ENCODE data around the gene ENOX1. TPM values are rescaled to one million over a fixed set of nuclear protein-coding genes. Genes with fewer than 3 reads are reported as not detected.

The ENOX1 gene
- total RNA-seq, 1 experiment from 2014 or later, result 1.5 TPM

- no peaks in the 10 kb centered on the region for H3K9me3 Mint-ChIP-seq (ENCODE audit: low read depth, unreplicated experiment)
- CTCF ChIA-PET, result interaction anchor here (1.0 kb wide), 1 partner anchor 9 kb away, joined by 3 read pairs; no protein-coding TSS in a partner anchor
- H3K27me3 Mint-ChIP-seq (ENCODE audit: unreplicated experiment), result peaks cover 12% of the 10 kb centered on the region
- H3K27ac Mint-ChIP-seq (ENCODE audit: unreplicated experiment), result no peak overlapping the region
- intact Hi-C loops (cut with micrococcal nuclease; ENCODE audit: unreplicated experiment), result no loop called here
- BruUV-seq (replicated peaks), result no TSS peak
- H3K36me3 Mint-ChIP-seq (ENCODE audit: insufficient read depth, unreplicated experiment), result no peaks in the 10 kb centered on the region
- no peak for TF ChIP-seq CTCF (IDR thresholded peaks at IDR 0.05; ENCODE audit: unreplicated experiment)
- no peak for DNase-seq
- no peak overlapping the region for H3K4me3 Mint-ChIP-seq (ENCODE audit: low read depth, unreplicated experiment)
- H3K4me1 Mint-ChIP-seq (ENCODE audit: low read depth, unreplicated experiment), result no peaks in the 10 kb centered on the region
Observed at GRCh38 chr13:43727856-43728255, 58.9 kb downstream of the ENOX1 start.

GRCh38 chr13:43725460-43725859 lies 61.3 kb downstream of the ENOX1 start:
- H3K4me3 Mint-ChIP-seq (ENCODE audit: low read depth, unreplicated experiment), result no peak overlapping the region
- H3K4me1 Mint-ChIP-seq (ENCODE audit: low read depth, unreplicated experiment), result no peaks in the 10 kb centered on the region
- H3K36me3 Mint-ChIP-seq (ENCODE audit: insufficient read depth, unreplicated experiment), result no peaks in the 10 kb centered on the region
- H3K27me3 Mint-ChIP-seq (ENCODE audit: unreplicated experiment), result peaks cover 6% of the 10 kb centered on the region
- BruUV-seq (replicated peaks), result no TSS peak
- H3K9me3 Mint-ChIP-seq (ENCODE audit: low read depth, unreplicated experiment), result no peaks in the 10 kb centered on the region
- H3K27ac Mint-ChIP-seq (ENCODE audit: unreplicated experiment), result no peak overlapping the region
- CTCF ChIA-PET, result no interaction called here
- no peak for DNase-seq
- TF ChIP-seq CTCF (IDR thresholded peaks at IDR 0.05; ENCODE audit: unreplicated experiment), result no peak
- intact Hi-C loops (cut with micrococcal nuclease; ENCODE audit: unreplicated experiment), result no loop called here

GRCh38 chr13:43720780-43721397 lies 65.9 kb downstream of the ENOX1 start:
- no peaks in the 10 kb centered on the region for H3K27me3 Mint-ChIP-seq (ENCODE audit: unreplicated experiment)
- intact Hi-C loops (cut with micrococcal nuclease; ENCODE audit: unreplicated experiment), result no loop called here
- BruUV-seq (replicated peaks), result no TSS peak
- H3K9me3 Mint-ChIP-seq (ENCODE audit: low read depth, unreplicated experiment), result no peaks in the 10 kb centered on the region
- CTCF ChIA-PET, result no interaction called here
- H3K4me1 Mint-ChIP-seq (ENCODE audit: low read depth, unreplicated experiment), result no peaks in the 10 kb centered on the region
- DNase-seq, result no peak
- H3K36me3 Mint-ChIP-seq (ENCODE audit: insufficient read depth, unreplicated experiment), result no peaks in the 10 kb centered on the region
- TF ChIP-seq CTCF (IDR thresholded peaks at IDR 0.05; ENCODE audit: unreplicated experiment), result no peak
- H3K4me3 Mint-ChIP-seq (ENCODE audit: low read depth, unreplicated experiment), result no peak overlapping the region
- no peak overlapping the region for H3K27ac Mint-ChIP-seq (ENCODE audit: unreplicated experiment)

- no TSS peak for BruUV-seq (replicated peaks)
- Mint-ChIP-seq H3K9me3 (ENCODE audit: low read depth, unreplicated experiment) (no peaks in the 10 kb centered on the region), H3K4me3 (ENCODE audit: low read depth, unreplicated experiment) (no peak overlapping the region), H3K36me3 (ENCODE audit: insufficient read depth, unreplicated experiment) (peaks cover 5% of the 10 kb centered on the region), H3K27ac (ENCODE audit: unreplicated experiment) (no peak overlapping the region), H3K27me3 (ENCODE audit: unreplicated experiment) (no peaks in the 10 kb centered on the region), H3K4me1 (ENCODE audit: low read depth, unreplicated experiment) (no peaks in the 10 kb centered on the region)
- intact Hi-C loops (cut with micrococcal nuclease; ENCODE audit: unreplicated experiment), result no loop called here
- CTCF ChIA-PET, result no interaction called here
- no peak for DNase-seq
- TF ChIP-seq CTCF (IDR thresholded peaks at IDR 0.05; ENCODE audit: unreplicated experiment), result no peak
Observed at GRCh38 chr13:43698758-43699157, 88.0 kb downstream of the ENOX1 start.
